Measurements from ENCODE around the gene SRPX2. TPM values are rescaled to one million over a fixed set of nuclear protein-coding genes. Genes with fewer than 3 reads are reported as not detected.

The SRPX2 gene
- total and polyA plus RNA-seq, 2 experiments from 2014 or later, result 36.7 to 40.3 TPM

GRCh38 chrX:100636321-100636991 lies 7.5 kb upstream of the SRPX2 start, which contains the start of gene TSPAN6:
Gene TSPAN6, minus strand, starts transcription at chrX:100636806. Its CDS starts 112 bp downstream, at chrX:100636694.
- in situ Hi-C loops (cut with MboI), result no loop called here
- WGBS, 2 experiments (ENCODE audit: low coverage in 1 of 2, low lambda C conversion rate in 2 of 2, missing lambda C conversion rate in 2 of 2), result 1% methylated on average over 24 to 44 of the region's 51 CpGs
- H3K4me2 ChIP-seq (ENCODE audit: unreplicated experiment), result peak within 1 kb of the TSS; percentile 80

GRCh38 chrX:100642290-100642689 lies 1.7 kb upstream of the SRPX2 start:
- no peak overlapping the region for H3K4me3 ChIP-seq

More at GRCh38 chrX:100636321-100636991, 7.5 kb upstream of the SRPX2 start, which contains the start of gene TSPAN6:
- H4K20me1 ChIP-seq (ENCODE audit: insufficient read depth), result no peaks in the 10 kb centered on the region
- H3K9me3 ChIP-seq (ENCODE audit: low read depth), result no peaks in the 10 kb centered on the region
- no peaks in the 10 kb centered on the region for H3K27me3 ChIP-seq (replicated peaks; ENCODE audit: insufficient read depth)
- no peak for TF ChIP-seq EZH2phosphoT487 (IDR thresholded peaks at IDR 0.05; ENCODE audit: insufficient read depth, low read depth)
- no peak for TF ChIP-seq EZH2 (IDR thresholded peaks at IDR 0.05; ENCODE audit: insufficient read depth, poor library complexity, severe bottlenecking)
- no peaks in the 10 kb centered on the region; the same call in 1 of the 2 replicates for H3K4me1 ChIP-seq (ENCODE audit: insufficient read depth)
- DNase-seq, result peak; percentile 87
- no peaks in the 10 kb centered on the region for H3K9me2 ChIP-seq (ENCODE audit: insufficient read depth)
- no peaks in the 10 kb centered on the region for H3K79me2 ChIP-seq (ENCODE audit: insufficient read depth)
- H2AFZ ChIP-seq, result peak within 1 kb of the TSS; percentile 96
- no peaks in the 10 kb centered on the region for H3F3A ChIP-seq (ENCODE audit: insufficient read depth)
- H3K9ac ChIP-seq, result peak within 1 kb of the TSS; percentile 94
- H3K27ac ChIP-seq, result peak within 1 kb of the TSS; percentile 58; the same call in 1 of the 2 replicates
- peak within 1 kb of the TSS; percentile 93 for H3K4me3 ChIP-seq
- no peaks in the 10 kb centered on the region for H3K36me3 ChIP-seq (ENCODE audit: low read depth)

GRCh38 chrX:100643212-100643611 lies 787 bp upstream of the SRPX2 start:
- H4K20me1 ChIP-seq (ENCODE audit: insufficient read depth), result no peaks in the 10 kb centered on the region
- H3K79me2 ChIP-seq (ENCODE audit: insufficient read depth), result 0 out of 2 replicates have a peak, but pooled peaks cover 19% of the 10 kb centered on the region
- no peak for TF ChIP-seq EZH2phosphoT487 (IDR thresholded peaks at IDR 0.05; ENCODE audit: insufficient read depth, low read depth)
- no peak for TF ChIP-seq EZH2 (IDR thresholded peaks at IDR 0.05; ENCODE audit: insufficient read depth, poor library complexity, severe bottlenecking)
- no peak for DNase-seq
- no peaks in the 10 kb centered on the region for H3K27me3 ChIP-seq (replicated peaks; ENCODE audit: insufficient read depth)
- in situ Hi-C loops (cut with MboI), result no loop called here
- H3K4me1 ChIP-seq (ENCODE audit: insufficient read depth), result peaks cover 37% of the 10 kb centered on the region
- 73 to 79% methylated on average over 8 to 11 of the region's 11 CpGs for WGBS, 2 experiments (ENCODE audit: low coverage in 1 of 2, low lambda C conversion rate in 2 of 2, missing lambda C conversion rate in 2 of 2)
- peak overlapping the region; percentile 85 for H3K9ac ChIP-seq
- H3K4me2 ChIP-seq (ENCODE audit: unreplicated experiment), result peak overlapping the region; percentile 88
- no peak overlapping the region; the same call in 1 of the 2 replicates for H2AFZ ChIP-seq
- peak overlapping the region; percentile 84 for H3K27ac ChIP-seq
- H3K36me3 ChIP-seq (ENCODE audit: low read depth), result no peaks in the 10 kb centered on the region
- H3K9me3 ChIP-seq (ENCODE audit: low read depth), result no peaks in the 10 kb centered on the region
- H3K4me3 ChIP-seq, result peak overlapping the region; percentile 74
- H3F3A ChIP-seq (ENCODE audit: insufficient read depth), result peaks cover 39% of the 10 kb centered on the region
- H3K9me2 ChIP-seq (ENCODE audit: insufficient read depth), result no peaks in the 10 kb centered on the region

More at GRCh38 chrX:100642290-100642689, 1.7 kb upstream of the SRPX2 start:
- H3K27me3 ChIP-seq (replicated peaks; ENCODE audit: insufficient read depth), result no peaks in the 10 kb centered on the region
- no peak for DNase-seq
- peaks cover 27% of the 10 kb centered on the region for H3K4me1 ChIP-seq (ENCODE audit: insufficient read depth)
- no peaks in the 10 kb centered on the region for H4K20me1 ChIP-seq (ENCODE audit: insufficient read depth)
- H3K9me2 ChIP-seq (ENCODE audit: insufficient read depth), result no peaks in the 10 kb centered on the region
- no peak for TF ChIP-seq EZH2phosphoT487 (IDR thresholded peaks at IDR 0.05; ENCODE audit: insufficient read depth, low read depth)
- TF ChIP-seq EZH2 (IDR thresholded peaks at IDR 0.05; ENCODE audit: insufficient read depth, poor library complexity, severe bottlenecking), result no peak
- H3K4me2 ChIP-seq (ENCODE audit: unreplicated experiment), result no peak overlapping the region
- WGBS, 2 experiments (ENCODE audit: low coverage in 1 of 2, low lambda C conversion rate in 2 of 2, missing lambda C conversion rate in 2 of 2), result 95 to 100% methylated on average over 3 of the region's 3 CpGs
- H3K36me3 ChIP-seq (ENCODE audit: low read depth), result no peaks in the 10 kb centered on the region
- no peak overlapping the region for H2AFZ ChIP-seq
- H3K27ac ChIP-seq, result no peak overlapping the region
- no peaks in the 10 kb centered on the region for H3K9me3 ChIP-seq (ENCODE audit: low read depth)
- 0 out of 2 replicates have a peak, but pooled peaks cover 19% of the 10 kb centered on the region for H3K79me2 ChIP-seq (ENCODE audit: insufficient read depth)
- in situ Hi-C loops (cut with MboI), result no loop called here
- peaks cover 30% of the 10 kb centered on the region for H3F3A ChIP-seq (ENCODE audit: insufficient read depth)
- no peak overlapping the region for H3K9ac ChIP-seq

- H3K79me2 ChIP-seq (ENCODE audit: insufficient read depth), result 0 out of 2 replicates have a peak, but pooled peaks cover 19% of the 10 kb centered on the region
- peak overlapping the region; percentile 88 for H3K4me2 ChIP-seq (ENCODE audit: unreplicated experiment)
- peak overlapping the region; percentile 62; the same call in 1 of the 2 replicates for H2AFZ ChIP-seq
- WGBS, 2 experiments (ENCODE audit: low coverage in 1 of 2, low lambda C conversion rate in 2 of 2, missing lambda C conversion rate in 2 of 2), result 32 to 36% methylated on average over 4 of the region's 4 CpGs
- H3K27ac ChIP-seq, result peak overlapping the region; percentile 84
- DNase-seq, result peak; percentile 55
- peaks cover 49% of the 10 kb centered on the region for H3K4me1 ChIP-seq (ENCODE audit: insufficient read depth)
- H3K9me3 ChIP-seq (ENCODE audit: low read depth), result no peaks in the 10 kb centered on the region
- peak overlapping the region; percentile 74 for H3K4me3 ChIP-seq
- H3F3A ChIP-seq (ENCODE audit: insufficient read depth), result peaks cover 52% of the 10 kb centered on the region
- in situ Hi-C loops (cut with MboI), result no loop called here
- H4K20me1 ChIP-seq (ENCODE audit: insufficient read depth), result no peaks in the 10 kb centered on the region
- TF ChIP-seq EZH2phosphoT487 (IDR thresholded peaks at IDR 0.05; ENCODE audit: insufficient read depth, low read depth) (no peak), EZH2 (IDR thresholded peaks at IDR 0.05; ENCODE audit: insufficient read depth, poor library complexity, severe bottlenecking) (no peak)
- H3K27me3 ChIP-seq (replicated peaks; ENCODE audit: insufficient read depth), result no peaks in the 10 kb centered on the region
- H3K9me2 ChIP-seq (ENCODE audit: insufficient read depth), result no peaks in the 10 kb centered on the region
- H3K36me3 ChIP-seq (ENCODE audit: low read depth), result no peaks in the 10 kb centered on the region
- H3K9ac ChIP-seq, result peak overlapping the region; percentile 85
Measured at GRCh38 chrX:100645106-100645505, 1.1 kb downstream of the SRPX2 start.
